ENCODE data around the gene AIRE.

GRCh38 chr21:44333509-44334328 lies 48.0 kb downstream of the AIRE start:
- TF ChIP-seq CTCF (IDR thresholded peaks at IDR 0.05; ENCODE audit: insufficient read depth, low read length, poor library complexity, severe bottlenecking) = no peak
- no peak for TF ChIP-seq EZH2phosphoT487 (conservative IDR thresholded peaks at IDR 0.05; ENCODE audit: low read length)

Data from SU-DHL-6 (cell line).